GM18511 (cell line): Measurements from ENCODE around the gene C14orf93.
A peak's percentile ranks its signal among the peaks of the same experiment; 100 is the strongest.

ENCODE experiments used
- ATAC-seq: cut with Tn5 transposase; IDR thresholded peaks from one replicate; pipeline ENCODE4 v1.9.1; 2021; ENCODE audit warnings: mild to moderate bottlenecking, moderate library complexity; ENCODE audit not compliant: unreplicated experiment

C14orf93 gene

GRCh38 chr14:23009939-23010726 lies at the start of gene C14orf93:
TSS of gene C14orf93 (minus strand) at chr14:23010143. CDS start at chr14:22999023, 11,120 bp downstream.
- no peak for ATAC-seq

- ATAC-seq, result no peak
These were observed 48.9 kb upstream of the C14orf93 start for GRCh38 chr14:23058654-23059504.

- ATAC-seq, result peak; percentile 65
These were observed 48.1 kb upstream of the C14orf93 start for GRCh38 chr14:23057757-23058653.

- peak; percentile 70 for ATAC-seq
These were observed 47.2 kb upstream of the C14orf93 start, which contains the start of gene CDH24 for GRCh38 chr14:23056956-23057756. TSS of gene CDH24 (minus strand) at chr14:23057520. CDS start at chr14:23055733, 1,787 bp downstream.

- peak; percentile 69 for ATAC-seq
These were observed 46.4 kb upstream of the C14orf93 start for GRCh38 chr14:23056145-23056955.

DNA sequence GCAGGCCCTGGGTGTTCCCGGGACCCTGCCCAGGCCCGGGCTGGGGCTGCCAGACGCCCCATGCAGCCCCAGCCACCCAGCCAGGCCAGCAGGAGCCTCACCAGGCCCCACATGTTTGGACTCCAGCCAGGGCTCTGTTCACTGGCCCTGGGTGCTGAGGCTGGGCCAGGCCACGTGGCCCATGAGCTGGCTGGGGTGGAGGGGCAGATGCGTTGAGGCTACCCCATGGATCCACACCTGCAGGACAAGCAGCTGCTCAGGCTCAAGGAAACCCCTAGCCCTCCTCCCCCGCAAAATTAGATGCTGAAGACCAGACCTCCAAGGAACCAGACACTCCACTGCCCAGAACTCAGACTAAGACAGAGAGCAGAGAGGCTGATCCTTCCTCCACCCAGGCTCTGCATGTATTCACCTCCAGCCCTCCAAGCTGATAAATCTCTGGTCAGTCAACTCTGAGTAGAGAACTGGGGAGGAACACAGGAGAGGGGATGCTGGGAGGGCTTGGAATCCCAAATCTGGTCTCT lies 45.7 kb upstream of the C14orf93 start:
- ATAC-seq, result no peak

DNA sequence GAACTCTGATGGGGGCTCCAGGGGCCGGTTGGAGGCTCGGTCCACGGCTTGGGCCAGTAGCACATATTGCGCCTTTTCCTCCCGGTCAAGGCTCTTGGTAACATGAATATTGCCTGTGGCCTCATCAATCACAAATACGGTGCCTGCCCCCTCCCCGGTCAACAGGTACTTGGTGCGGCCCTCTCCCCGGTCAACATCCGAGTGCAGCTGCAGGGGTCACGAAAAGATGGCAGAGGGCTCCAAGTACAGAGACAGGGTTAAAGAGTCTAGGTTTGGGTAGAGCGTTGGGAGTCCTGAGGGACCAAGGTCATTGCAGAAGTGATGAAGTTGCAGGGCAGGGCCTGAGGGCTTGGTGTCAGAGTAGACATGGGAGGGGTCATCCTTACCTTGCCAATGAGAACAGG lies 45.2 kb upstream of the C14orf93 start:
- ATAC-seq, result no peak

DNA sequence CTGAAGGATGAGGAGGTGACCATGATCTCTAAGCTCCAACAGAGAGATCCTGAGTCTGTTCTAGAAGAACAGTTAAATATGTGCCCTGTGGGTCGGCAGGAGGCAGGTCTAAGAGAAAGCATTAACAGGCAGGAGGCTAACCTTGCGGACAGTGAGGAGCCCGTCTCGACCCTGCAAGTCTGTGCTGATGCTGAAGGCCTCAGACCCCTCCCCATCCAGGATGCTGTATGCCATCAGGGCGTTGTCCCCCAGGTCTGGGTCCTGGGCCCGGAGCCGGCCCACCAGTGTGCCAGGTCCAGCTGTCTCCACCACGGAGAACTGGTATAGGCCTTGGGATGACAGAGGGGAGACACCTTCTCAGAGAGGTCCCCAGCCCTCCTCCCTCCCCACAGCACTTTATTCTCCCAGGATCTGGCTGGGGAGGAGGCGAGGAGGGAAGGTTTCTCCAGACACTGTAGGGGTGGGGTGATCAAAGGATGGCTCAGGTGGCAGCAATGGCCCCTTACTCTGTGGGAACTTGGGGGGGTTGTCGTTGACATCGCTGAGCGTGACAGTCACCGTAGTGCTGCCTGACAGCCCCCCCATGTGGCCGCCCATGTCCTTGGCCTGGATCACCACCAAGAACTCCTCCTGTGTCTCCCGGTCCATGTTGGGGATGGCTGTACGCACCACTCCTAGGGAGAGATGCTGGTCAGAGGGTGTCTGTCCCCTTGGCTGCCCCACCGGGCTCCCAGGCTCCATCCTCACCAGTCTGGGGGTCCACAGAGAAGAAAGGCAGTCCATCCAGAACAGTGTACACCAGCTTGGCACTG lies 44.3 kb upstream of the C14orf93 start:
- no peak for ATAC-seq

DNA sequence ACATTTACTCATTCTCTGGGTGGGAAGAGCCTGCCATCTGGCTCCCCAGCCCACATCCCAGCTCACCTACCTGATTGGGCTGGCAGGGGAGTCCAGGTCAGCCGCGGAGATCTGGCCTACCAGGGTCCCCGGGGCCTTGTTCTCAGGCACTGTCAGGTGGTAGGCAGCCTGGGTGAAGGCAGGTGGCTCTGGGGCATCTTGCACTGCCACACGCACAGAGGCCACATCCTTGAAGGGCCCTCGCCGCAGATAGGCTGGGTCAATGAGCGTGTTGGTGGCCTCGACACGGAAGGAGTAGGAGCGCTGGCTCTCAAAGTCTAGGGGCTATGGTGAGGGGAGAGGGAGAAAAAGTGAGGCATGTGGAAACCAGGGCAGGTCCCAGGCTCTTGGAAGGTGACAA lies 43.5 kb upstream of the C14orf93 start:
- no peak for ATAC-seq

DNA sequence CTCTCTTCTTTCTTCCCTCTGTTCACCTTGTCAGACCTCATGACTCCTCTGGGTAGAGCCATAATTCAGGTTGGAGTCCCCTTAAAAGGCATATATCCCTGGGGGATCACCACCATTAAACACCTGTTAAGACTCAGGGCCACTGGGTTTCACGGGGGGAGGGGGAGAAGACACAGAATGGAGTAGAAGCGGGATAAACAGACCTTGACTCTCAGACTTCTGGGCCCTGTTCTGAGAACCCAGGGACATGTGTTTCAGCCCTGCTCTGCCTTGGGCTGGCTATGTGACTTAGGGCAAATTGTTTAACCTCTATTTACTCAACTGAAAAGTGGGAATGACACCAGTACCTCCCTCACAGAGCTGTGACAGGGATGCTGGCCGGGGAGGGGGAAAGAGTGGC lies 42.7 kb upstream of the C14orf93 start:
- ATAC-seq, result no peak

GRCh38 chr14:23052182-23052623 lies 42.3 kb upstream of the C14orf93 start:
- ATAC-seq, result no peak

GRCh38 chr14:23051141-23052057 lies 41.5 kb upstream of the C14orf93 start:
- ATAC-seq, result no peak

DNA sequence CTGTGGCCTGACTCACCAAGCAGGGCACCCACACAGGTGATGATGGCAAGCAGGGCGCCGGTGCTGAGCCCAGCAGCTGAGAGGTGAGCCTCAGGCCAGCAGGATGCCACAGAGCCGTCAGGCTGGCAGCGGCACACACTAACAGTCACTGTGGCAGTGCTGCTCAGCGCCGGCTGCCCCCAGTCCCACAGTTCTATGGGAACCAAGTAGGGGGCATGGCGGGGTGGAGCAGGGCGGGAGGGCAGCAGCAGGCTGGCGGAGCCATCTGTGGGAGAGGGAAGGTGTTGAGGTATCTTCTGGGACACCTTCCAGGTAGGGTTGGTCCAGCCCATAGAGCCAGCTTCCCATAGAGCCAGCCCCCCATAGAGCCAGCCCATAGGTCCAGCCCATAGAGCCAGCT lies 39.1 kb upstream of the C14orf93 start:
- no peak for ATAC-seq

DNA sequence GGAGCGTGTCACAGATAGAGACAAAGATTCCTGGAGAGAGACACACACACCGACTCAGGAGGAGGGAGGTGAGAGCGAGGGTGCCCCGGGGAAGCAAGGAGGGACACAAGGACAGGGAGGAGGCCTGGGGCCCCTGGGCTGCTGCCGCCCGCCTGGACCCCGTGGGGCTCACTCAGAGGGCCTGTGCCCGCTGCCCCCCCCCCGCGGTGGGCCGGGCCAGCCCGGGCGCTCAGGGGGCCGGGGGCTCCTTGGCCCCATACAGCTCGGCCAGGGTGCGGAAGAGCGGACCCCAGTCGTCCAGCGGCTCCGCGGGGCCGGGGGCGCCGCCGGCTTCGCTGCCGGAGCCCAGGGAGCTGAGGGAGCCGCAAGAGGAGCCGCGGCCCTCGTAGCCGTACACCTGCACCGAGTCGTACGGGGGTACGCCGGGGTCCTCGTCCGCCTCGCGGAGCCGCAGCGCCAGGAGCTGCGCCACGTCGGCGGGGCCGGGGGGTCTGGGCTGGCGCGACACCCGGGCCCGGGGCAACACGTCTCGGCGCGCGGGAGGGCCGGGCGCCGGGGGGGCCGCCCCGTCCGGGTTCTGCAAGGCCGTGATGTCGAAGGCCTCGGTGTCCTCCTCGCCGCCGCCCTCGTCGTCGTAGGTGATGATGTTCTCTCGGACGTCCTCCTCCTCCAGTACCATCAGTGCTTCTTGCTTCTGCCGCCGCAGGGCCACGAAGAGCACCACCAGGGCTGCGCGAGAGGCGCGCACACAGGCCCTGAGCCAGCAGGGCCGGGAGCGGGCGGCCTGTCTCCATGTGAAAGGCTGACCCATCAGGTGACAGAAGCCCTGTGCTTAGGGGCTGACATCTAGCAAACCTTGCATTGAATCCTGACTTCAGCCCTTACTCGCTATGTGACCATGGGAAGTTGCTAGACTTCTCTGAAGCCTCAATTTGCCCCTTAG lies 38.1 kb upstream of the C14orf93 start:
- no peak for ATAC-seq

GRCh38 chr14:23047034-23047634 lies 37.2 kb upstream of the C14orf93 start:
- no peak for ATAC-seq
